ENCODE measurements around the gene MRPL36.

The MRPL36 gene

DNA sequence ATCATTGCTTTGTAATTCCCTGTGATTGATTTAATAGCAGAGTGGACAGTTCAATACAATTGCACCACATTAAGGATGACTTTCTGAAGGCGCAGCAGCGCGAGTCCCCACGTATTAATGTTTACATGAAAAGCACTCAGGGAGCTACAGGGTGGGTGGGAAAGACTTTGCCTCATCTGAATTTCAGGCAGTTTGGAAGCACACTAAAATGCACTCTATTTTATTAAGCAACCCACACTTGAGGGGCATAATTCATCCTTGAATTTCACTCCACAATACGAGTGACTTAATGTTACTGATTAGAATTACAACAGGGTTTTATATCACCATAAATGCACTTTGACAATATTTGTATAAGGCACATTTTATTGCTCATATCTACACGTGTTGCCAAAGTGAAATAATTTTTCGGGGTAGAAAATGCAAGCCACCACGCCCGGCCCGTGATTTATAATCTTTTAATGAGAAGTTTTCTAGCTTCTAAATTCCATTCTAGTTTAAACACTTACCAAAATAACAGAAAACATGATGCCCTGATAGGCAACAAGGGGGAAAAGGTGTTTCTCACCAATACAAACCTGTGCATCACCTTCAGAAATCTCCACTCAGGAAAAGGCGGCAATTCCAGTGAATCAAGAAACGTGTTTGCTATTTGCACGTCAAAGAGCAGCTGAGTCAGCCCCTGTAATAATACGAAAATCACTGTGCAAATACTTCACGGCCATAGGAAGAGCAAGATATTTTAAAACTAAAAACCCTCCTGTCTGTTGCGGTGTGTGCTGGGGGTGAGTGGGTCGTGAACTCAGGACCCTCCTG is 42.6 kb upstream of the MRPL36 start:
- Histone ChIP-seq H3K4me3 (no peak overlapping the region), H3K27ac (no peak overlapping the region)
- no peak for TF ChIP-seq CTCF (IDR thresholded peaks at IDR 0.05)
- no peak for DNase-seq (ENCODE audit: low spot score)

DNA sequence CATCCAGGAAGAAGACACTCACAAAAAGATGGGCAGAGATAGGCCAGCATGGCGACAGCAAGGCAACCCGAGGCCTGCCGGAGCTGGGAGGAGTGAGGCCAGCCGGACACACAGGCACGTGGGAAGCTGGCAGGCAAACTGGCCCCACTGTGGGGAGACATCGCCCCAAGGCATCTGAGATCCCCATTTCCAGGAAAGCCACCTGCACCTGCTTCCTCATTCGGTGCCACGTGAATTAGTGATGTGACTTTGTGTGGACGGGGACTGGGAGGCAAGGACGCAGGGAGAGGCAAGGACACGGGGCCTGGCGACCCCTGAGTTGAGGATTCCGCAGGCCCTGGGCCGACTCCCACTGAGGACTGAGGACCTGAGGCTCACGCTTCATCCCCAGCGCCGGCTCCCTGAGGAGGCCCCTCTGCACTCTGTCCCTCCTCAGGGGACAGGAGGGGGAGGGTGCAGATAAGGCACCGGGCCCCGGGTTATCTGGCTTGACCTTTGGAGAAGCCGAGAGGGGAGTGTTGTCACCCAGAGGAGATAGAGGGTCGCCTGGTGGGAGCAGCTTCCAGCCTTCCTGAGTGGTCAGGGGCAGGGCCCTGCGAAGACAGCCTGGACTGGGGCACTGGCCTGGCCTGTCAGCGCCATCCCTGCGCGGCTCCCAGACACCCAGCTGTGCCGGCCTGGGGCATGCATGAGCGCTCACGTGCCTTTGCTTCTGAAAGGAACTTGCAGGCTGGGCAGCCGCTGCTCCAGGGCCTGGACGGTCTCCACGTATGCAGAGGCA is 41.3 kb upstream of the MRPL36 start:
- no peak for DNase-seq (ENCODE audit: low spot score)
- no peak overlapping the region for H3K27ac ChIP-seq
- H3K4me3 ChIP-seq, result no peak overlapping the region
- no peak for TF ChIP-seq CTCF (IDR thresholded peaks at IDR 0.05)

DNA sequence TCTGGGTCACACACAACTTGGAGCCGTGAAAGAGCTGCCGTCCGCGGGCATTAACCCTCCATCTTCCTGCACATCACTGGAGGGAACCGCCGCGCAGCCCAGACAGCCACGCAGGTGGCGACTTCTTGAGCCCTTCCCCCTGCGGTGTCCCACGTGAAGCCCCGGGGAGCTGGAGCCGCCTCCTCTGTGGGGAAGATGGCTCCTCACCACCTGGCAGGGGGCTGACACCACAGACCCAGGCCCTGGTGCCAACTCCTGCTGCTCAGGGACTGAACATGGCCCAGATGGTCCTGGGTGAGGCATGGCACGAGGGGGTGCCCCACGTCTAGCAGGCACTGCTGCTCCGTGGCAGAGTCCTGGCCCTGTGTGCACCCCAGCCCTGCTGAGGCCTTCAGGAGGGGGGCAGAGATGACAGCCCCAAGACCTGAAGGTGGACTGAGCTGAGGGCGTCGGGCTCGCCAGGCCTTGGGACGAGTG is 40.5 kb upstream of the MRPL36 start:
- no peak for DNase-seq (ENCODE audit: low spot score)
- Histone ChIP-seq H3K27ac (no peak overlapping the region), H3K4me3 (no peak overlapping the region)
- TF ChIP-seq CTCF (IDR thresholded peaks at IDR 0.05), result no peak

- H3K27ac ChIP-seq, result no peak overlapping the region
- DNase-seq (ENCODE audit: low spot score), result no peak
Measured at GRCh38 chr5:1838013-1838412, 38.4 kb upstream of the MRPL36 start.

GRCh38 chr5:1836891-1837880 is 37.5 kb upstream of the MRPL36 start:
- no peak for TF ChIP-seq CTCF (IDR thresholded peaks at IDR 0.05)
- peak; percentile 57 for DNase-seq (ENCODE audit: low spot score)
- no peak overlapping the region for H3K4me3 ChIP-seq
- H3K27ac ChIP-seq, result no peak overlapping the region

More at GRCh38 chr5:1838013-1838412, 38.4 kb upstream of the MRPL36 start:
- TF ChIP-seq CTCF (IDR thresholded peaks at IDR 0.05), result no peak
- H3K4me3 ChIP-seq, result no peak overlapping the region

- no peak for TF ChIP-seq CTCF (IDR thresholded peaks at IDR 0.05)
- Histone ChIP-seq H3K27ac (no peak overlapping the region), H3K4me3 (no peak overlapping the region)
- peak; percentile 64 for DNase-seq (ENCODE audit: low spot score)
Measured at GRCh38 chr5:1836176-1836890, 36.7 kb upstream of the MRPL36 start.

Measured in coronary artery (tissue), 2 donors.